SK-MEL-5 (cell line): ENCODE results near the gene ALDH4A1. TPM values are rescaled to one million over a fixed set of nuclear protein-coding genes. Genes with fewer than 3 reads are reported as not detected.

Experiments
- DNase-seq: peaks from one replicate; pipeline ENCODE4 v3.0.0-alpha.2; 2016; ENCODE audit warnings: low read depth, low spot score
- in situ Hi-C: cut with HindIII; loops from 2 replicates; pipeline ENCODE4 v1.10.0; 2016; ENCODE audit warnings: low sequenced_read_pairs, high pct_unique_total_duplicates, low pct_unique_long_range_greater_than_20kb
- polyA plus RNA-seq, 2 experiments: library from polyadenylated mRNA; depleted of rRNA; stranded (reverse); fragments of >200 nt; gene quantifications; 2 replicates each; pipeline ENCODE4 v1.2.3, GENCODE V29; 2015
- total RNA-seq: library from RNA; depleted of rRNA; stranded (reverse); fragments of >200 nt; shearing (Covaris generic); gene quantifications from 2 replicates; pipeline ENCODE4 v1.2.3, GENCODE V29; 2014; rRNA removed

Gene ALDH4A1, protein sequence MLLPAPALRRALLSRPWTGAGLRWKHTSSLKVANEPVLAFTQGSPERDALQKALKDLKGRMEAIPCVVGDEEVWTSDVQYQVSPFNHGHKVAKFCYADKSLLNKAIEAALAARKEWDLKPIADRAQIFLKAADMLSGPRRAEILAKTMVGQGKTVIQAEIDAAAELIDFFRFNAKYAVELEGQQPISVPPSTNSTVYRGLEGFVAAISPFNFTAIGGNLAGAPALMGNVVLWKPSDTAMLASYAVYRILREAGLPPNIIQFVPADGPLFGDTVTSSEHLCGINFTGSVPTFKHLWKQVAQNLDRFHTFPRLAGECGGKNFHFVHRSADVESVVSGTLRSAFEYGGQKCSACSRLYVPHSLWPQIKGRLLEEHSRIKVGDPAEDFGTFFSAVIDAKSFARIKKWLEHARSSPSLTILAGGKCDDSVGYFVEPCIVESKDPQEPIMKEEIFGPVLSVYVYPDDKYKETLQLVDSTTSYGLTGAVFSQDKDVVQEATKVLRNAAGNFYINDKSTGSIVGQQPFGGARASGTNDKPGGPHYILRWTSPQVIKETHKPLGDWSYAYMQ
- total RNA-seq: 8.7 and 10.1 TPM in 2 replicates
- 12.6 and 20.2 TPM in 2 replicates for polyA plus RNA-seq (2015; cell fraction: cytosol; rRNA removed)
- polyA plus RNA-seq (2015; cell fraction: nucleus; rRNA removed): 11.7 and 17.9 TPM in 2 replicates

DNA sequence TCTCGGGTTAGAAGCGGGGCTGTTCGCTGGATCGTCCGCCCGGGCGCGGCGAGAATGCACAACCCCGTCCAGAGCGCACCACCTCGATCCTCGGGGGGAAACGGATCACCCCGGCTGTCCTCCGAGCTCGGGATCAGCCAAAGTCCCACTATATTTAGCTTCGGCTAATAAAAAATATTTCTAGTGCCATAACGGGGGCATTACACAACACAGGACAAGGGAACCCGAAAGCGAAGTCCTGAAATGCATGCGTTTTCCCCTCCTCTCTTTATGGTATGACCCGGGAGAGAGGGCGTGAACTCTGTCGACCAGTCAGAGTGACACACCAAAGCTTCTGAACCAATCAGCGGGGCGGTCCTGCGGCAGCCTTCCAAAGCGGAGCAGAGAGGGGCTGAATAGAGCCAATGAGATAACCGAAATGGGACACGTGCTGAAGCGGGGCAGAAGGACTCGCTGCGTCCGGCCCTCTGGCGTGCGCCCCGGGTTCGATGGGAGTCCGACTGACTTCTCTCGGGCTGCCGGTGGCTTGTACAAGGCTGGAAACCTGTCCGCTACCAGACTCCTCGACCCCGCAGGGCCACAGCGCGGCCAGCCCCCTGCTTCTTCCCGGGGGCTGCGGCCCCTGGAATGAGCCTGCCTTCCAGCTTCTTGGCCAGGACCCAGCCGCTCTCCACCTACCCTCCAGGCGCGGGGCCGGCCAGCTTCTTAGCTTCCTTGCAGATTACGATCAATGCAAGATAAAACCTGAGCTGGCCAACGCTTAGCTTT is at the start of gene ALDH4A1:
Gene ALDH4A1 (minus strand): TSS at position 33 of the 768 bp plus-strand sequence. CDS start 32 bp downstream, at position 1.
- in situ Hi-C loops: no loop called here
- peak; percentile 98 for DNase-seq

DNA sequence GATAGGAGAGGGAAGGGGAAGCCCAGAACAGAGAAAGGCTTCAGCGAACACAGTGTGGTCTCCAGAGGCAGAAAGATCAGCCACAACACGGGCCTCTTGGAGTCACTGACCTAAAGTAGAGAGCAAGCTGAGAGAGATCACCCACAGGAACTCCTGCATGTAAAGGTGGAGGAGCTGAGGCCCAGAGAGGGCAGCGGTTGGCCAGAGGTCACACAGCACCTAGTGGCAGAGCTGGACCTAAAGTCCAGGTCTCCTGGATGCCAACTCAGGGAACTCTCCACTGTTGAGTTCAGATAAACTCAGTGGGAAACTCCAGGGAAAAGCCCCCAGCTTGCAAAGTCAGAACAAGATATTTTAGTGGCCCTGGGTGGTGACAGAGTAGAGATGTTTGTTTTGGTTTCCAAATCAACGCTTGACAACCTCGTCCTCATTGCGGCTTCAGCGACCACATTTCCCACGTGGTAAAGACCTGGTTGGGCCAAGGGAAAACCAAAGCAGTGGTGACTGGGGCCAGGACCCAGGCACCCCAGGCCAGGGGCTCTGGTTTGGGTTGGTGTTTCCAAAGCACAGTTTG is 49.5 kb upstream of the ALDH4A1 start:
- no peak for DNase-seq
- in situ Hi-C loops: no loop called here

DNA sequence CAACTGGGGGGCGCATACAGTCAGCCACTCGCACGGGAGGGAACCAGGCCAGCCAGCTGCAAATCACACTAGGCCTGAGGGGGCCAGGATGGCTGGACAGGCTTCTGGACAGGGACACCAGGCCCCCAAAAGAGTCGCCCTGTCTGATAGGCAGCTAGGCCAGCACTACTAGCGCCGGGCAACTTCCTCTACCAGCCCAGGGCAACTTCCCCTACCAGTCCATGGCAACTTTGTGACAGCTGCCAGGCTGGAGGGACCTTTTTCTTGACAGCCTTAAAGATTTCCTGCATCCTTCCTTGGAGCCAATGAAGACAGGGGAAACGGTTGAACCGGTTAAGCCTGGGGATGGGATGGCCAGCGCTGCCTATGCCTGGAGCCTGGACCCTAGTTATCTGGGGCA is 49.1 kb upstream of the ALDH4A1 start:
- no peak for DNase-seq
- in situ Hi-C loops: no loop called here

DNA sequence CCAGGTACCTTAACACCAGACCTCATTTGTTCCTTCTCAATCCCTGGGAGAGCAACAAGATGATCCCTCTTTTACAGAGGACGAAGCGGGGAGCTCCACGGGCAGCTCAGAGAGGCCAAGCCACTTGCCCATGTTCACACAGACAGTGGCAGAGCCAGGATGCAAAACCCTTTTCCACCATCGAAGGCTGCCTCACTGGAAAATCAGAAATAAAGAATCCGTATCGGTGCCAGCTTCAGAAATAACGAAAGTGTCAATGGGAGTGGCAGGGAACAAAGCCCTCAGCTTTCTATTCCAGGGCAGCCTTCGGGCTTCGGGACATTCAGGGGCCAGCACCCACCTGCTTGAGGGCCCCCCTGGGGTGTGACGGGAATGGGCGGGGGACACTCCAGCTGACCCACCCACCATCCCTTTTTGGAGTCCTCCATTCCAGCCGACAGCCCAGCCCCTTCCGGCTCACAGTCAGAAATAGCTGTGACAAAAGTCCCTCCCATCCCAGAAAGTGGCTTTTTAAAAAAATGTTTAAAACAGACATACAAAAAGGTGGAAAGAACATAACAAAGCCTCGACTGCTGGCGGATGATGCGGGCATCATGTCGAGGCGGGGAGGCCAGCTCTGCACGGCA is 48.2 kb upstream of the ALDH4A1 start:
- no peak for DNase-seq
- in situ Hi-C loops: no loop called here

DNA sequence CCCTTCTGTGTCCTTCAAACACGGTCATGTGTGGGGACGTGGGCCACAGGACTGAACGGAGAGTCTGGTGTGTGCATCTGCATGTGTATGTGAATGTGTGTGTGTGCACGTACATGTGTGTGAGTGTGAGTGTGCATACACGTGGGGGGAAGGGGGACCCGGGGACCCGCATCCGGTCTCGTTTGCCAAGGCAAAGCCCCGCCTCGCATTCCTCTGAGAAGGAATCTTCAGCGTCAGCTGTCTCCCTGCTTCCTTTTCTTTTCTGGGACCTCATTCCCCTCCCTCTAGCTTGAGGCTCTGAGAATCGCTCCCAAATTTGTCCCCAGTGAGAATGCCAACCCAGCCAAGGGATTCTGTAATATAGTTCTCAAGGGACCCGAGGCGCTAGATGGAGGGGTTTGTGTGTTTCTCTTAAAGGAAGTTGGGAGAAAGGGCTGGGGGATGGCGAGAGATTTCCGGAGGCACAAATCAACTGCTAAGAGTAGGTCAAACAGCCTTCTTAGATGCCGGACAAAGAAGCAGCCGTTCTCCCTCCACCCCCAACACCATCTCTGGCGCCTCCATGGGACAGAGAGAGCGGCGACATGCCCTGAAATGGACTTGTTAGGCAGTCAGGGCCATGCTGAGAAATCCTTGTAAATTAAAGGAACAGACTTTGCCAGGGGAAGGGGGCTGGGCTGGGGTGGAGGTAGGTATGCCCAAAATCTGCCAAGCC is 47.5 kb upstream of the ALDH4A1 start:
- DNase-seq: no peak
- in situ Hi-C loops: no loop called here

DNA sequence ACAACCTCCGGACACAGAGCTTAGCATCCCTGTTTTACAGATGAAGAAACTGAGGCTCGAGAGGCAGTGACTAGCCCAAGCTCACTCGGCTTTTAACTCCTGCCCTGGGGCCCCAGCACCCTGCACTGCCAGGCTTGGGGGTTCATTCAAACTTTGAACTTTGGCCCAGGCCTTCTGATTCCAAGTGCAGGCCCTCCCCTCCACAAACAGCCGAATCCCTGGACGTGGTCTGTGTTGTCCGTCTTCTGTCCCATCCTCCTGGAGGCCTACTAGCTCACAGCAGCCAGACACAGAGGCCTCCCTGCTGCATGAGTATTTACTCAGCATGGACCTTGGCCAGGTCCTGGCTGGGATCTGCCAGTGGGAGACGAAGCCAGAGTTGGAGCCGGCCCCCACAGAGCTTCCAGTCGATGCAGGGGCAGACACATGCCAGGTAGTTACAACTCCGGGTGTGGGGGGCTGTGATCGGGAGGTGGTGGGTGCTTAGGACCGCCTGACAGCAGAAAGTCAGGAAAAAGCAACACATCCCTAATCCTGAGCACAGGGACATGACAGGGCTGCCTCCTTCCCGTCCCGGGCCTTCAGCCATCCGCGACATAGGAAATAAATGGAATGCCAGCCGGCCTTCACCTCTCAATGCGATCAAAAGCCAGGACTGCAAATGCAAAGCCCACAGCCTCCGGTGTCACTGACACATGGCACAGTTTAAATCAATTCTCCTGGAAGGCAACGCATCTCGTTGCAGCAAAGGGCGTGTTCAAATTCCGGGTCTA is 46.7 kb upstream of the ALDH4A1 start:
- no peak for DNase-seq
- in situ Hi-C loops: no loop called here

DNA sequence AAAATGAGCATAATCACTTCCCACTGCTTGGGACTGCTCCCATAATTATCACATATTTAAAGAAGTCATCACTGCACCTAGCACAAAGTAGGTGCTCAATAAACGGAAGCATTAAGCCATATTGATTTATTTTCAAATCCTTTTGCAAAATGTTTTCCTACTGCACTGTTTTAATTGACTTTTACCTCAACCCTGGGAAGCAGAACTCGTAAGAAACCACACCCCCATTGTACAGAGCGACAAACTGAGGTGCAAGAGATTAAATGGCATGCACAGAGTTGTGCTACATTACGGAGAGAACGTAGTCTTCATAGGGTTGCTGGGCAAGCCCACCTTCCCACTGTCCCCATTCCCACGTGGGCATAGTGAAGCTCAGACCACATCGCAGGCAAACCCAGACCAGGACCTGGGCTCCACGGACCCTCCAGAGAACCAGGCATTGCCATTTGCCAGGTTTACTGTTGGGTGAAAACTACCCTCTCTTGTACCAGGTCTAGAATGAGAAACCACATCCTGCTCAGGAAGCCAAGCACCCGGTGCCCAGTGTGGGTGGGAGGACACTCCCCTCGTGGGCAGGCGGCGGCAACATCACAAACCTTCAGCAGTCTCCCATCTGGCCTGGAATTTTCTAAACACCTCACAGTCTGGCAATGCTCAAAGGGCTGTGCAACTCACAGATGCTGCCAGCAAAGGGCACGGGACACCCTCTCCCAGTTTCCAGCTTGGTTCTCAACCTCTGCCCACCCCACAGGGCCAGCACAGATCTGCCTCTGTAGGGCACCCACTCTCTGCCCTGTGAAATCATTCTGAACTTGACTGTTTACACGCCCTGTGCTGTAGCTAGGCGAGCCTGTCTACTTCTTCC is 45.9 kb upstream of the ALDH4A1 start:
- DNase-seq: peak; percentile 12
- in situ Hi-C loops: no loop called here

DNA sequence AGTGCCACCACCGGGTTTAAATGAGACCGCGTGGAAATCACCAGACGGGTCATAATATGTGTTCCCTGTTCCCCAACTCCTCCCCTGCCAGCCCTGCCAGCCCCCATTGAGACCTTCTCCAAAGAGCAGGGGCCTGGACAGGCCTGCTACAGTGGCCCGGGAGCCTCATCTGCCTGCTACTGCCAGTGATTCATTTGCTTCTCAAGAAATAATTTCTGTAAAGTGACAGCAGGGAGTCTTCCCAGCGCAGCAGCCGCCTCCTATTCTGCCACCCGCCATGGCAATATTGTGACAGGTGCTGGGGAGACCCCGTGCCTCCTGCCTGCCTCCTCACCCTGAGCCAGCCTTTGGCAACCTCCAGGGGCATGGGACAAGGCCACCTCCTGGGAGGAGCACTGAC is 45.2 kb upstream of the ALDH4A1 start:
- in situ Hi-C loops: no loop called here
- no peak for DNase-seq

DNA sequence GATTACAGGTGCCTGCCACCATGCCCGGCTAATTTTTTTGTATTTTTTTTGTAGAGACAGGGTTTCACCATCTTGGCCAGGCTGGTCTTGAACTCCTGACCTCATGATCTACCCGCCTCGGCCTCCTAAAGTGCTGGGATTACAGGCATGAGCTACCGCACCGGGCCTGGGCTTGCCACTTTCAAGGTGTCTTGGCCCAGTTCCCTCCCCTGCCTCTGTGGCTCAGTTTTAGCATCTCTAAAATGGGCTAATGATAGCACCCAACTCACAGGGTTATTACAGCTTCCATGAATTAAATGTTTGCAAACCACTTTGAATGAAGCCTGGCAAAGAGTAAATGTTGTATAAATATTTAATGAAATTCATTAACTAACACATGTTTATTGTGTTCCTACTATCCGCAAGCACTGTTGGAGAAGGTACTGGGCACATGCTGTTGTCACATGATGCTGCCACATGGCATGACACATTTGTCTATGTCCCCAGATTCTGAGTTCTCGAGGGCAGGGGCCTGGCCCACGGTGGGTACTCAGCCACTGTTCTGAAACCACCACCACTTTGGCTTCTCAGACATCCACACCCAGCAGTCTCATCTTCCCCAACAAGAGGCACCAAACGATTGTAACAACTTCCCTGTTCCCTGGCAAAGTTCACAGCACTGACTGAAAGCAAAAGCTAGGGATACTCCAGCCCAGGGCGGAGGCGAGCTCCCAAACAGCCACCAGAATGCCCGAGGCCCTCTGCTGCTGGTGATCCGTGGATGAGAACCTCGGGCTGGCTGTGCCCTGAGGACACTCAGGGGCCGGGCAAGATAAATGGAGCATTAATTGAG is 44.4 kb upstream of the ALDH4A1 start:
- no peak for DNase-seq
- in situ Hi-C loops: no loop called here

DNA sequence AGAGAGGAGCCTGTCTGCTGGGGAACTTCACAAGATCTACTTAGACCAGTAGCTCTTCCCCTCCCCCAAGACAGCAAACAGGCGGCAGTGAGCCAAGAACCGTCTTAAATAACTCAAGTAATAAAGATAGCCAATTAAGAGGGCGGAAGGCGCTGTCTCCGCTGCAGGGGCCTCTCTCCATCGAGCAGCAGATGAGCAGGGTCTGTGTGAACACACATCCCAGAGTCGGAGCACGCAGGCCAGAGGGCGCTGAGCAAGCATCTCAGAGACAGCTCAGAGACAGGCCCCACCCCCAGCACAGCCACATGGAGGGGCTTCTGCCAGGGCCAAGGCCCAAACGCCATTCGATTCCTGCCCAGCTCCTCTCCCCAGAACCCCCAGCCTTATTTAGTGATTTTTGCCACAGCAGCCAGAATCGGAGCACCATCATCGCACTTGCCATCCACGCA is 43.1 kb upstream of the ALDH4A1 start:
- in situ Hi-C loops: no loop called here
- no peak for DNase-seq

DNA sequence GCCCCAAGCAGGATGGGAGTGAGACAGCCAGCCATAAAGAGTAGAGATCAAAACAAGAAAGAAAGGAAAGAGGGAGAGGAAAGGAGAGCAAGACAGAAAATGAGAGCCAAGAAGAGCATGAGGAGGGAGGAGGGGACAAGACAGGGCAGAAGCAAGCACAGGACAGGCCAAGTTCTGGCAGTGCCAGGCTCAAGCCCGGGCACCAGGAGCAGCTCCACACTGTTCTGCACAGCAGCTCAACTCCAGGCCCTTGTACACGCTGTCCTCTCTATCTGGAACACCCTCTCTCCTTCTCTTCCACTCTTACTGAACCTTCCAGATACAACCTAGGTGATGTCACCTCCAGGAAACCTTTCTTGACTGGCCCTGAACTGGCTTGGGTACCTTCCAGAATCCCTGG is 42.5 kb upstream of the ALDH4A1 start:
- in situ Hi-C loops: no loop called here
- DNase-seq: no peak

DNA sequence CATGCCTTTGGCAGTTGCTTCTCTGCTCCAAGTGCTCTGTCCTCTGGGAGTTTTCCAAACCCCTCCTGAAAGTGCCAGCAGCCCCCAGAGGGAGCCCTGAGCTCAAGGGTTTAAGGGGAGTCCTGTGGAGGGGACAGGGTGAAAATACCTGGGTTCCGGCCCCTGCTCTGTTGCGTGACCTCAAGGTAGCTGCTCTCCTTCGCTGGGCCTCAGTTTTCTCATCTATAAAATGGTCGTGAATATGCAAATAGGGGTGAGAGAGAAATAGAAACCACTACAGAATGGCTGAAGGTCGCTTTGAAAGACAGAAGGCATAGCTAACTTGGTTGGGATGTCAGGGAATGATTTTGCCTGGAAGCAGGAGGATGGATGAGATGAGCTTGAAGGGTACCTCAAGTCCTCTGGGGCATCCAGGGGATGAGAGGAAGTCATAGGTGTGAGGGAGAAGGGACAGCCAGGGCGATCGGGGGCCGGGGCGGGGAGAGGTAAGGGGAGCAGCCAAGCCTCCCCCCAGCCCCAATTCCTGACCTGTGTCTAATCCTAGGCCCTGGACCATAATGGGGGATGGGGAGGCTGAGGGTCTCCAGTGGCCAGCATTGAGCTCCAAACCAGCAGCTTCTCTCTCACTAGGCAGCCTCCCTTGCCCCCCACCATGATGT is 41.7 kb upstream of the ALDH4A1 start:
- in situ Hi-C loops: no loop called here
- no peak for DNase-seq

DNA sequence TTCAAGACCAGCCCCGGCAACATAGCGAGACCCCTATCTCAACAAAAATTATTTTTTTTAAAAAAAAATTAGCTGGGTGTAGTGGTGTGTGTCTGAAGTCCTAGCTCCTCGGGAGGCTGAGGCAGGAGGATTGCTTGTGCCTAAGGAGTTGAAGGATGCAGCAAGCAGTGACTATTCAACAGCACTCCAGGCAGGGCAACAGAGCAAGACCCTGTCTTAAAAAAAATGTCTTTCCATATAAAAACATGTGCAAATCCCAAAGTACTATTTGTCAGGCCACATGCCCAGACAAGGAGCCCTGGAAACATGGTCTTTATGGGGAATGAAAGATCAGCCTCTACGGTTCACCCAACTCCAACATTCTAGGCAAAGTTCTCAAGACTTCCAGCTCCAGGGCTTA is 40.8 kb upstream of the ALDH4A1 start:
- DNase-seq: no peak
- in situ Hi-C loops: no loop called here

DNA sequence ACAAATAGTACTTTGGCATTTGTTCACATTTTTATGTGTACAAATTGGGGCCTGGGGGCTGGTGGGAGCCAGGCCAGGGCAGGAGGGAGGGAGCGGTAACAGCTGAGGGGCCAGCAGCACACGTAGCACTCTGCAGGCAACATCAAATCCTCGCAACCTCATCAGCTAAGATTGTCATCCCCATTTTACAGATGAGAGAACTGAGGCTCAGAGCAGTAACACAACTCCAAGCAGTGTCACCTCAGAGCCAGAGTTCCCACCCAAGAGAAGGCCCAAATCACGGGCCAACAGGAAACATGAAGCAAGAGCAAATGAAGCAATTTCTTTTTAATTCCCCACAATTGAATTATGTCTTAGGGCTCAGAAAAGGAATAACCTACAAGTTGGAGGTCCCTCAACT is 40.0 kb upstream of the ALDH4A1 start:
- DNase-seq: no peak
- in situ Hi-C loops: no loop called here
